ENCODE measurements around the gene ENO2. TPM values are rescaled to one million over a fixed set of nuclear protein-coding genes. Genes with fewer than 3 reads are reported as not detected.

Gene ENO2
- total and polyA plus RNA-seq, 2 experiments from 2014 or later = 43.5 to 53.5 TPM

- Histone ChIP-seq H3F3A (replicated peaks; ENCODE audit: low read depth) (peaks cover 27% of the 10 kb centered on the region), H4K20me1 (replicated peaks; ENCODE audit: insufficient read depth) (no peaks in the 10 kb centered on the region; the same call in 1 of the 2 replicates), H3K27me3 (ENCODE audit: insufficient read depth) (no peaks in the 10 kb centered on the region), H3K36me3 (ENCODE audit: insufficient read depth) (no peaks in the 10 kb centered on the region), H3K9me2 (ENCODE audit: insufficient read depth) (no peaks in the 10 kb centered on the region), H3K4me3 (peak overlapping the region; percentile 70), H3K4me1 (ENCODE audit: insufficient read depth) (peaks cover 20% of the 10 kb centered on the region), H3K4me2 (peak overlapping the region; percentile 79), H2AFZ (no peak overlapping the region), H3K27ac (ENCODE audit: low read depth) (peak overlapping the region; percentile 85), H3K79me2 (replicated peaks; ENCODE audit: insufficient read depth) (0 out of 2 replicates have a peak, but pooled peaks cover 5% of the 10 kb centered on the region)
- peaks cover 12% of the 10 kb centered on the region for H3K36me3 Mint-ChIP-seq (ENCODE audit: low read depth)
- H3K27ac Mint-ChIP-seq = peak overlapping the region; percentile 63
- DNase-seq (ENCODE audit: low spot score) = no peak
- no peak for TF ChIP-seq ETS1 (IDR thresholded peaks at IDR 0.05)
- TF ChIP-seq, protein P1, sequence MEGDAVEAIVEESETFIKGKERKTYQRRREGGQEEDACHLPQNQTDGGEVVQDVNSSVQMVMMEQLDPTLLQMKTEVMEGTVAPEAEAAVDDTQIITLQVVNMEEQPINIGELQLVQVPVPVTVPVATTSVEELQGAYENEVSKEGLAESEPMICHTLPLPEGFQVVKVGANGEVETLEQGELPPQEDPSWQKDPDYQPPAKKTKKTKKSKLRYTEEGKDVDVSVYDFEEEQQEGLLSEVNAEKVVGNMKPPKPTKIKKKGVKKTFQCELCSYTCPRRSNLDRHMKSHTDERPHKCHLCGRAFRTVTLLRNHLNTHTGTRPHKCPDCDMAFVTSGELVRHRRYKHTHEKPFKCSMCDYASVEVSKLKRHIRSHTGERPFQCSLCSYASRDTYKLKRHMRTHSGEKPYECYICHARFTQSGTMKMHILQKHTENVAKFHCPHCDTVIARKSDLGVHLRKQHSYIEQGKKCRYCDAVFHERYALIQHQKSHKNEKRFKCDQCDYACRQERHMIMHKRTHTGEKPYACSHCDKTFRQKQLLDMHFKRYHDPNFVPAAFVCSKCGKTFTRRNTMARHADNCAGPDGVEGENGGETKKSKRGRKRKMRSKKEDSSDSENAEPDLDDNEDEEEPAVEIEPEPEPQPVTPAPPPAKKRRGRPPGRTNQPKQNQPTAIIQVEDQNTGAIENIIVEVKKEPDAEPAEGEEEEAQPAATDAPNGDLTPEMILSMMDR (conservative IDR thresholded peaks at IDR 0.05; ENCODE audit: low read depth in 2 of 2) = no peak
- TF ChIP-seq CREB1 (CRISPR knock-in tag; IDR thresholded peaks at IDR 0.05; ENCODE audit: low read depth) = no peak
- TF ChIP-seq STAT1 (IDR thresholded peaks at IDR 0.05; ENCODE audit: unreplicated experiment) = no peak
- TF ChIP-seq, protein P2, sequence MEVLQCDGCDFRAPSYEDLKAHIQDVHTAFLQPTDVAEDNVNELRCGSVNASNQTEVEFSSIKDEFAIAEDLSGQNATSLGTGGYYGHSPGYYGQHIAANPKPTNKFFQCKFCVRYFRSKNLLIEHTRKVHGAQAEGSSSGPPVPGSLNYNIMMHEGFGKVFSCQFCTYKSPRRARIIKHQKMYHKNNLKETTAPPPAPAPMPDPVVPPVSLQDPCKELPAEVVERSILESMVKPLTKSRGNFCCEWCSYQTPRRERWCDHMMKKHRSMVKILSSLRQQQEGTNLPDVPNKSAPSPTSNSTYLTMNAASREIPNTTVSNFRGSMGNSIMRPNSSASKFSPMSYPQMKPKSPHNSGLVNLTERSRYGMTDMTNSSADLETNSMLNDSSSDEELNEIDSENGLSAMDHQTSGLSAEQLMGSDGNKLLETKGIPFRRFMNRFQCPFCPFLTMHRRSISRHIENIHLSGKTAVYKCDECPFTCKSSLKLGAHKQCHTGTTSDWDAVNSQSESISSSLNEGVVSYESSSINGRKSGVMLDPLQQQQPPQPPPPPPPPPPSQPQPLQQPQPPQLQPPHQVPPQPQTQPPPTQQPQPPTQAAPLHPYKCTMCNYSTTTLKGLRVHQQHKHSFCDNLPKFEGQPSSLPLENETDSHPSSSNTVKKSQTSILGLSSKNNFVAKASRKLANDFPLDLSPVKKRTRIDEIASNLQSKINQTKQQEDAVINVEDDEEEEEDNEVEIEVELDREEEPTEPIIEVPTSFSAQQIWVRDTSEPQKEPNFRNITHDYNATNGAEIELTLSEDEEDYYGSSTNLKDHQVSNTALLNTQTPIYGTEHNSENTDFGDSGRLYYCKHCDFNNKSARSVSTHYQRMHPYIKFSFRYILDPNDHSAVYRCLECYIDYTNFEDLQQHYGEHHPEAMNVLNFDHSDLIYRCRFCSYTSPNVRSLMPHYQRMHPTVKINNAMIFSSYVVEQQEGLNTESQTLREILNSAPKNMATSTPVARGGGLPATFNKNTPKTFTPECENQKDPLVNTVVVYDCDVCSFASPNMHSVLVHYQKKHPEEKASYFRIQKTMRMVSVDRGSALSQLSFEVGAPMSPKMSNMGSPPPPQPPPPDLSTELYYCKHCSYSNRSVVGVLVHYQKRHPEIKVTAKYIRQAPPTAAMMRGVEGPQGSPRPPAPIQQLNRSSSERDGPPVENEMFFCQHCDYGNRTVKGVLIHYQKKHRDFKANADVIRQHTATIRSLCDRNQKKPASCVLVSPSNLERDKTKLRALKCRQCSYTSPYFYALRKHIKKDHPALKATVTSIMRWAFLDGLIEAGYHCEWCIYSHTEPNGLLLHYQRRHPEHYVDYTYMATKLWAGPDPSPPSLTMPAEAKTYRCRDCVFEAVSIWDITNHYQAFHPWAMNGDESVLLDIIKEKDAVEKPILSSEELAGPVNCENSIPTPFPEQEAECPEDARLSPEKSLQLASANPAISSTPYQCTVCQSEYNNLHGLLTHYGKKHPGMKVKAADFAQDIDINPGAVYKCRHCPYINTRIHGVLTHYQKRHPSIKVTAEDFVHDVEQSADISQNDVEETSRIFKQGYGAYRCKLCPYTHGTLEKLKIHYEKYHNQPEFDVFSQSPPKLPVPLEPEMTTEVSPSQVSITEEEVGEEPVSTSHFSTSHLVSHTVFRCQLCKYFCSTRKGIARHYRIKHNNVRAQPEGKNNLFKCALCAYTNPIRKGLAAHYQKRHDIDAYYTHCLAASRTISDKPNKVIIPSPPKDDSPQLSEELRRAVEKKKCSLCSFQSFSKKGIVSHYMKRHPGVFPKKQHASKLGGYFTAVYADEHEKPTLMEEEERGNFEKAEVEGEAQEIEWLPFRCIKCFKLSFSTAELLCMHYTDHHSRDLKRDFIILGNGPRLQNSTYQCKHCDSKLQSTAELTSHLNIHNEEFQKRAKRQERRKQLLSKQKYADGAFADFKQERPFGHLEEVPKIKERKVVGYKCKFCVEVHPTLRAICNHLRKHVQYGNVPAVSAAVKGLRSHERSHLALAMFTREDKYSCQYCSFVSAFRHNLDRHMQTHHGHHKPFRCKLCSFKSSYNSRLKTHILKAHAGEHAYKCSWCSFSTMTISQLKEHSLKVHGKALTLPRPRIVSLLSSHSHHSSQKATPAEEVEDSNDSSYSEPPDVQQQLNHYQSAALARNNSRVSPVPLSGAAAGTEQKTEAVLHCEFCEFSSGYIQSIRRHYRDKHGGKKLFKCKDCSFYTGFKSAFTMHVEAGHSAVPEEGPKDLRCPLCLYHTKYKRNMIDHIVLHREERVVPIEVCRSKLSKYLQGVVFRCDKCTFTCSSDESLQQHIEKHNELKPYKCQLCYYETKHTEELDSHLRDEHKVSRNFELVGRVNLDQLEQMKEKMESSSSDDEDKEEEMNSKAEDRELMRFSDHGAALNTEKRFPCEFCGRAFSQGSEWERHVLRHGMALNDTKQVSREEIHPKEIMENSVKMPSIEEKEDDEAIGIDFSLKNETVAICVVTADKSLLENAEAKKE (CRISPR knock-in tag; IDR thresholded peaks at IDR 0.05) = no peak
- peak overlapping the region; percentile 96 for H3K4me3 Mint-ChIP-seq
- peaks cover 2% of the 10 kb centered on the region; the same call in 2 of the 3 replicates for H3K9me3 Mint-ChIP-seq
- H3K27me3 Mint-ChIP-seq (ENCODE audit: insufficient read depth, low read depth, poor library complexity) = peaks cover 46% of the 10 kb centered on the region
- H3K4me1 Mint-ChIP-seq = peaks cover 45% of the 10 kb centered on the region
- no peak for ATAC-seq
These were observed 31.2 kb downstream of the ENO2 start for GRCh38 chr12:6945613-6946012.

Measured in GM23338 (cell line).